Nephron progenitor cell (in vitro differentiated cells): ENCODE results near the gene TBL1Y.

Experiments used
- DNase-seq: peaks from one replicate; pipeline ENCODE4 v3.0.0; 2021
- H3K27ac Mint-ChIP-seq: 2 replicates; pipeline ENCODE4 v1.8.0; 2021; ENCODE audit warnings: mild to moderate bottlenecking, moderate library complexity, mixed read lengths
- H3K27me3 Mint-ChIP-seq: 2 replicates; pipeline ENCODE4 v1.8.0; 2021; ENCODE audit warnings: mild to moderate bottlenecking, low read depth, mixed read lengths; ENCODE audit not compliant: poor library complexity
- H3K36me3 Mint-ChIP-seq: 2 replicates; pipeline ENCODE4 v1.8.0; 2021; ENCODE audit warnings: low read depth, mixed read lengths
- H3K4me1 Mint-ChIP-seq: 2 replicates; pipeline ENCODE4 v1.8.0; 2021; ENCODE audit warnings: mixed read lengths
- H3K4me3 Mint-ChIP-seq: 2 replicates; pipeline ENCODE4 v1.8.0; 2021; ENCODE audit warnings: mild to moderate bottlenecking, moderate library complexity, mixed read lengths
- H3K9me3 Mint-ChIP-seq: 2 replicates; pipeline ENCODE4 v1.8.0; 2021; ENCODE audit warnings: mild to moderate bottlenecking, moderate library complexity, mixed read lengths
- CTCF ChIP-seq: fragments of 200-600 bp; sonication (generic); IDR thresholded peaks from 2 replicates; pipeline ENCODE4 v1.5.0; 2021; ENCODE audit warnings: antibody characterized with exemption

The TBL1Y gene

DNA sequence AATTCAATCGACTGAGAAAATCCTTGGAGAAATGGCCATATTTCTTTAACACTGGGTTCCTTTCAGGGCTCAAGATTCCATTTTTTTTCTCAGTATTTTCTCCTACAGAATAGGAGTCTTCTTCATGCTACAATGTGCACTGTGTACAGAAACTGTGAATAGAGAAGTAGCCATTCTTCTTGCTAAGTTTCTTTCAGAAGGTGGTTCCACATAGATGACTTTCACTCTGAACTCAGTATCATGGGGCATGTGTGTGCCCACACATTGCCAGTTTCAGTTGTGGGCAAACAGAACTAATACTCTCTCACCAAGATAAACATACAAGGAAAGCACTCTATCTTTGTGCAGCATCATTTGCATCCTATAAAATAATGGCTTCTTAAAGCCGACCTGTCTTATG lies 89.4 kb downstream of the TBL1Y start:
- H3K27ac Mint-ChIP-seq = no peak overlapping the region
- no peaks in the 10 kb centered on the region for H3K4me1 Mint-ChIP-seq
- no peaks in the 10 kb centered on the region for H3K36me3 Mint-ChIP-seq
- no peaks in the 10 kb centered on the region for H3K9me3 Mint-ChIP-seq
- TF ChIP-seq CTCF = no peak
- no peak for DNase-seq
- no peaks in the 10 kb centered on the region for H3K27me3 Mint-ChIP-seq
- no peak overlapping the region for H3K4me3 Mint-ChIP-seq

- Mint-ChIP-seq H3K27ac (no peak overlapping the region), H3K4me3 (no peak overlapping the region), H3K36me3 (no peaks in the 10 kb centered on the region), H3K9me3 (no peaks in the 10 kb centered on the region), H3K27me3 (no peaks in the 10 kb centered on the region), H3K4me1 (no peaks in the 10 kb centered on the region)
- no peak for TF ChIP-seq CTCF
- DNase-seq = no peak
Observed at GRCh38 chrY:7002581-7002980, 92.1 kb downstream of the TBL1Y start.

DNA sequence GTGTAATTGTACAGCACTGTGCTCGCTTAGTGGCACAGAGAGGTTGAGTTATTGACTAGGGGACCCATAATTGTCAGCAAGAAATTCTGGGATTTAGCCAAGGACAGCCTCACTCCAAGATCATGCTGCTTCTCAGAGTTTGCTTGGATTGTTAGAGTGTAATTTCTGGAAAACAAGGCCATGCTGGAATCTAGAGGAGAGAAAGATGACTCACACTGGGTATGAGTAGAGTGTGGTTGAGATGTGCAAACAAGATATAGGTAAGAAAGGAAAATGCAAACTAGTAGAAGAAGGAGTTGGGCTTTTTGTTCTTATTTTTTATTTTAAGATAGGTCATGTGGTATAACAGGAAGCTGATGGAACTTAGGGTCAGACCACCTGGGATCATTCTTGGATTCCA lies 97.4 kb downstream of the TBL1Y start:
- no peak for TF ChIP-seq CTCF
- H3K27me3 Mint-ChIP-seq = no peaks in the 10 kb centered on the region
- no peaks in the 10 kb centered on the region for H3K9me3 Mint-ChIP-seq
- H3K4me1 Mint-ChIP-seq = no peaks in the 10 kb centered on the region
- no peak overlapping the region for H3K27ac Mint-ChIP-seq
- H3K4me3 Mint-ChIP-seq = no peak overlapping the region
- no peak for DNase-seq
- no peaks in the 10 kb centered on the region for H3K36me3 Mint-ChIP-seq

- H3K27ac Mint-ChIP-seq = no peak overlapping the region
- no peaks in the 10 kb centered on the region for H3K9me3 Mint-ChIP-seq
- no peaks in the 10 kb centered on the region for H3K27me3 Mint-ChIP-seq
- TF ChIP-seq CTCF = no peak
- DNase-seq = no peak
- no peaks in the 10 kb centered on the region for H3K4me1 Mint-ChIP-seq
- H3K4me3 Mint-ChIP-seq = no peak overlapping the region
- H3K36me3 Mint-ChIP-seq = no peaks in the 10 kb centered on the region
Observed at GRCh38 chrY:7008578-7009355, 98.3 kb downstream of the TBL1Y start.

DNA sequence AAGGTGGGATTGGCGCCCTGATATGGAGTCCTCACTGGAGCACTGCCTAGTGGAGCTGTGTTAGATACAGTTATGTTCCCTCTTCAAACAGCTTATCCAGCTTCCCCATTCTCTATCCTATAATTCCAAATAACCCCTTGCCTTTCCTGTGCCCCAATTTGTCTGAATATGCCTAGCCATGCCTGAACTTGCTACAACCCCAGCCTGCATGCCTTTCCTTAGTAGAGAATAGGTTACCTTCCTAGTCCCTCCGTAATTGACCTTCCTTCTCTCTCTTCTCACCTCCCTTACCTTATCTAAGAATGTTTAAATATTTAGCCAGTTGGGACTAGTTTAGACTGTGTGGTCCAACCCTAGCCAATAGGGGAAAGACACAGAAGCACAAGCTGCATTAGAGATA lies 102.6 kb downstream of the TBL1Y start:
- Mint-ChIP-seq H3K27ac (no peak overlapping the region), H3K36me3 (no peaks in the 10 kb centered on the region), H3K27me3 (no peaks in the 10 kb centered on the region), H3K4me3 (no peak overlapping the region), H3K9me3 (no peaks in the 10 kb centered on the region), H3K4me1 (no peaks in the 10 kb centered on the region)
- DNase-seq = no peak
- no peak for TF ChIP-seq CTCF

- Mint-ChIP-seq H3K36me3 (no peaks in the 10 kb centered on the region), H3K9me3 (no peaks in the 10 kb centered on the region), H3K27ac (no peak overlapping the region), H3K4me1 (no peaks in the 10 kb centered on the region), H3K4me3 (no peak overlapping the region), H3K27me3 (no peaks in the 10 kb centered on the region)
- DNase-seq = no peak
- TF ChIP-seq CTCF = no peak
Observed at GRCh38 chrY:7016521-7016920, 106.0 kb downstream of the TBL1Y start.
